Measurements from ENCODE around the gene KAT14.

- TF ChIP-seq CTCF (optimal IDR thresholded peaks at IDR 0.05 in 1 of 3, IDR thresholded peaks at IDR 0.05 in 1 of 3, conservative IDR thresholded peaks at IDR 0.05 in 1 of 3; ENCODE audit: extremely low read depth in 1 of 3, insufficient read depth in 2 of 3, low read length in 3 of 3) (no peak), EZH2 (IDR thresholded peaks at IDR 0.05; ENCODE audit: low read length) (no peak)
Measured at GRCh38 chr20:18180815-18181214, 43.2 kb downstream of the KAT14 start.

Data from keratinocyte (primary cell).